ENCODE data around the gene EFHD1.

Gene EFHD1

DNA sequence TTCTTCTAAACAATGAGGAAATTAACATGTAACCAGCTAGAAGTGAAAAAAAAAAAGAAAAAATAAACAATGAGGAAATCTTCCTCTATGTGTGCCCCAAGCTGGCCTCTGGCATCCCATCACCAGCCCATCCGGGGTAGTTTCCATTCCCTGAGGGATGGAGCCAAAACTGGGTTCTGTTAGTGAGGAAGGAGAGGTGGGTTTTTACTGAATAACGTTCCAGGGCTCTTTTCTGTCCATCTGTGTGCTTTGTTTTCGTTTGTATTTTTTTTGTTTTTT, 9.7 kb downstream of the EFHD1 start:
- H2AFZ ChIP-seq (ENCODE audit: low read depth) = no peak overlapping the region

GRCh38 chr2:232643813-232644347, 10.5 kb downstream of the EFHD1 start:
- Histone ChIP-seq H3K4me3 (IDR thresholded peaks at IDR 0.05; ENCODE audit: insufficient read depth, low read depth, low read length) (no peak overlapping the region), H4K20me1 (ENCODE audit: insufficient read depth) (no peaks in the 10 kb centered on the region)
- no peak for TF ChIP-seq CTCF (conservative IDR thresholded peaks at IDR 0.05; ENCODE audit: low read depth, low read length)

More for the DNA sequence above, 9.7 kb downstream of the EFHD1 start:
- Histone ChIP-seq H3K27me3 (ENCODE audit: insufficient read depth, low read depth) (no peaks in the 10 kb centered on the region), H3K36me3 (ENCODE audit: insufficient read depth) (no peaks in the 10 kb centered on the region), H3K4me2 (no peak overlapping the region), H3K4me1 (ENCODE audit: low read depth, poor library complexity, severe bottlenecking) (no peaks in the 10 kb centered on the region), H3K79me2 (ENCODE audit: insufficient read depth, low read depth) (no peaks in the 10 kb centered on the region), H3K4me3 (IDR thresholded peaks at IDR 0.05; ENCODE audit: insufficient read depth, low read depth, low read length) (no peak overlapping the region), H3K9ac (no peak overlapping the region), H3K27ac (no peak overlapping the region), H4K20me1 (ENCODE audit: insufficient read depth) (no peaks in the 10 kb centered on the region)
- no peak for TF ChIP-seq CTCF (conservative IDR thresholded peaks at IDR 0.05; ENCODE audit: low read depth, low read length)

GRCh38 chr2:232645061-232645460, 11.7 kb downstream of the EFHD1 start:
- H3K4me3 ChIP-seq (IDR thresholded peaks at IDR 0.05; ENCODE audit: insufficient read depth, low read depth, low read length) = no peak overlapping the region
- H3K79me2 ChIP-seq (ENCODE audit: insufficient read depth, low read depth) = no peaks in the 10 kb centered on the region
- no peak overlapping the region for H2AFZ ChIP-seq (ENCODE audit: low read depth)
- H3K4me2 ChIP-seq = no peak overlapping the region
- no peaks in the 10 kb centered on the region for H3K36me3 ChIP-seq (ENCODE audit: insufficient read depth)
- TF ChIP-seq CTCF (conservative IDR thresholded peaks at IDR 0.05; ENCODE audit: low read depth, low read length) = no peak
- no peaks in the 10 kb centered on the region for H3K4me1 ChIP-seq (ENCODE audit: low read depth, poor library complexity, severe bottlenecking)
- no peaks in the 10 kb centered on the region for H3K27me3 ChIP-seq (ENCODE audit: insufficient read depth, low read depth)
- no peaks in the 10 kb centered on the region for H4K20me1 ChIP-seq (ENCODE audit: insufficient read depth)
- H3K27ac ChIP-seq = no peak overlapping the region
- no peak overlapping the region for H3K9ac ChIP-seq

More at GRCh38 chr2:232643813-232644347, 10.5 kb downstream of the EFHD1 start:
- no peak overlapping the region for H3K9ac ChIP-seq
- no peak overlapping the region for H2AFZ ChIP-seq (ENCODE audit: low read depth)
- no peaks in the 10 kb centered on the region for H3K79me2 ChIP-seq (ENCODE audit: insufficient read depth, low read depth)
- no peaks in the 10 kb centered on the region for H3K27me3 ChIP-seq (ENCODE audit: insufficient read depth, low read depth)
- H3K4me2 ChIP-seq = no peak overlapping the region
- H3K4me1 ChIP-seq (ENCODE audit: low read depth, poor library complexity, severe bottlenecking) = no peaks in the 10 kb centered on the region
- no peak overlapping the region for H3K27ac ChIP-seq
- no peaks in the 10 kb centered on the region for H3K36me3 ChIP-seq (ENCODE audit: insufficient read depth)

DNA sequence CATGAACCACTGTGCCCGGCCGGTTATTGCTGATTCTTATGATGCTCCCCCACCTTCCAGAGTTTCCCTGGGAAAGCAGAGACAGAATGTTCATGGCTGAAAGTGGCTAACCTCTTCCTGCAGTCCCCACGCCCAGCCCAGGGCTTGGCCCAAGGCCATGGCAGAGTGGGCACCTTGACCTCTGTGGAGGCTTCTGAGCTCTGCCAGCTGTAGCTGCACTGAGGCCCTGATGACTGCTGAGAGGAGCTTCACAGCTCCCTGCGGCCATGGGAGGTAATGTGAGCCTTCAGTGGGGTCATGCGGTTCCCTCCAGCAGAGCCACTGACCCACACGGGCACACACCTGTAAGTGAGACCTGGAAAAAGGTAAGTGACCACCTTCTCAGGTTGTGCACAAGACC, 13.3 kb downstream of the EFHD1 start:
- no peak overlapping the region for H3K4me3 ChIP-seq (IDR thresholded peaks at IDR 0.05; ENCODE audit: insufficient read depth, low read depth, low read length)
- no peaks in the 10 kb centered on the region for H3K36me3 ChIP-seq (ENCODE audit: insufficient read depth)
- H3K27ac ChIP-seq = no peak overlapping the region
- no peak overlapping the region for H3K4me2 ChIP-seq
- no peak for TF ChIP-seq CTCF (conservative IDR thresholded peaks at IDR 0.05; ENCODE audit: low read depth, low read length)
- no peak overlapping the region for H2AFZ ChIP-seq (ENCODE audit: low read depth)
- H4K20me1 ChIP-seq (ENCODE audit: insufficient read depth) = no peaks in the 10 kb centered on the region
- H3K79me2 ChIP-seq (ENCODE audit: insufficient read depth, low read depth) = no peaks in the 10 kb centered on the region
- H3K4me1 ChIP-seq (ENCODE audit: low read depth, poor library complexity, severe bottlenecking) = no peaks in the 10 kb centered on the region
- H3K27me3 ChIP-seq (ENCODE audit: insufficient read depth, low read depth) = no peaks in the 10 kb centered on the region
- no peak overlapping the region for H3K9ac ChIP-seq
